GM21737 (cell line): ENCODE measurements around the gene FBXL7.

Source experiments
- ATAC-seq: cut with Tn5 transposase; IDR thresholded peaks from one replicate; pipeline ENCODE4 v1.9.1; 2021; ENCODE audit warnings: mild to moderate bottlenecking, moderate library complexity; ENCODE audit not compliant: unreplicated experiment

The FBXL7 gene

GRCh38 chr5:15499528-15500324 lies at the start of gene FBXL7:
TSS of gene FBXL7 (plus strand) at chr5:15500180.
- no peak for ATAC-seq

GRCh38 chr5:15450473-15450872 lies 49.5 kb upstream of the FBXL7 start:
- ATAC-seq, result no peak

GRCh38 chr5:15450949-15451348 lies 49.0 kb upstream of the FBXL7 start:
- no peak for ATAC-seq

- ATAC-seq, result no peak
These were observed 48.0 kb upstream of the FBXL7 start for GRCh38 chr5:15452030-15452429.

- ATAC-seq, result no peak
These were observed 47.2 kb upstream of the FBXL7 start for GRCh38 chr5:15452781-15453180.

- ATAC-seq, result no peak
These were observed 40.8 kb upstream of the FBXL7 start for GRCh38 chr5:15459200-15459599.

GRCh38 chr5:15463231-15463980 lies 36.6 kb upstream of the FBXL7 start:
- no peak for ATAC-seq

- ATAC-seq, result no peak
These were observed 27.9 kb upstream of the FBXL7 start for GRCh38 chr5:15472116-15472515.

GRCh38 chr5:15474143-15474719 lies 25.7 kb upstream of the FBXL7 start:
- ATAC-seq, result no peak

GRCh38 chr5:15475367-15475766 lies 24.6 kb upstream of the FBXL7 start:
- no peak for ATAC-seq

- ATAC-seq, result no peak
These were observed 23.0 kb upstream of the FBXL7 start for GRCh38 chr5:15476977-15477376.

- no peak for ATAC-seq
These were observed 19.5 kb upstream of the FBXL7 start for GRCh38 chr5:15480436-15480835.

GRCh38 chr5:15483351-15484097 lies 16.5 kb upstream of the FBXL7 start:
- ATAC-seq, result no peak

- no peak for ATAC-seq
These were observed 12.8 kb upstream of the FBXL7 start for GRCh38 chr5:15487228-15487627.

- ATAC-seq, result no peak
These were observed 10.3 kb upstream of the FBXL7 start for GRCh38 chr5:15489571-15490235.

- ATAC-seq, result no peak
These were observed 7.4 kb upstream of the FBXL7 start for GRCh38 chr5:15492545-15492944.

GRCh38 chr5:15493501-15493900 lies 6.5 kb upstream of the FBXL7 start:
- no peak for ATAC-seq

- ATAC-seq, result no peak
These were observed 5.0 kb upstream of the FBXL7 start for GRCh38 chr5:15495026-15495425.

- no peak for ATAC-seq
These were observed 3.1 kb upstream of the FBXL7 start for GRCh38 chr5:15496886-15497285.

- no peak for ATAC-seq
These were observed 483 bp downstream of the FBXL7 start for GRCh38 chr5:15500325-15501001.
